WTC11 (cell line): Measurements from ENCODE around the gene FAR1. TPM values are rescaled to one million over a fixed set of nuclear protein-coding genes. Genes with fewer than 3 reads are reported as not detected.

Experiments
- ATAC-seq: fragments of 200-7000 bp; cut with Tn5 transposase; 2 replicates; pipeline ENCODE4 v1.10.0; 2021; ENCODE audit warnings: mild to moderate bottlenecking, moderate library complexity
- CTCF ChIA-PET: fragments of 300-600 bp; sonication (Branson Sonifier 250); formaldehyde crosslinking; loops from one replicate; lab custom pipeline; 2021; ENCODE audit warnings: antibody characterized with exemption; lab: Charles Lee
- POLR2A ChIA-PET: fragments of 350-600 bp; sonication (Branson Sonifier 250); formaldehyde crosslinking; loops from one replicate; lab custom pipeline; 2021; ENCODE audit warnings: antibody characterized with exemption; lab: Charles Lee
- DNase-seq: peaks from one replicate; pipeline ENCODE4 v3.0.0; 2021; ENCODE audit warnings: low spot score
- H3K27ac Mint-ChIP-seq: 2 replicates; pipeline ENCODE4 v1.8.0; 2021; ENCODE audit warnings: mixed read lengths
- H3K27me3 Mint-ChIP-seq: 2 replicates; pipeline ENCODE4 v1.8.0; 2021; ENCODE audit warnings: low read depth, mild to moderate bottlenecking, moderate library complexity, mixed read lengths
- H3K36me3 Mint-ChIP-seq: 2 replicates; pipeline ENCODE4 v1.8.0; 2021; ENCODE audit warnings: mixed read lengths
- H3K4me1 Mint-ChIP-seq: 2 replicates; pipeline ENCODE4 v1.8.0; 2022; ENCODE audit warnings: mixed read lengths
- H3K4me3 Mint-ChIP-seq: 2 replicates; pipeline ENCODE4 v1.8.0; 2021; ENCODE audit warnings: mild to moderate bottlenecking, moderate library complexity, mixed read lengths
- H3K9me3 Mint-ChIP-seq: 2 replicates; pipeline ENCODE4 v1.8.0; 2021; ENCODE audit warnings: mixed read lengths
- ATF2 ChIP-seq: sonication (generic); formaldehyde crosslinking; IDR thresholded peaks from 2 replicates; pipeline ENCODE4 v1.8.1; 2022; ENCODE audit warnings: low read depth, missing genetic modification reagents, borderline replicate concordance
- ATF3 ChIP-seq: sonication (generic); formaldehyde crosslinking; conservative IDR thresholded peaks from 2 replicates; pipeline ENCODE4 v1.8.1; 2022; ENCODE audit warnings: mild to moderate bottlenecking, missing genetic modification reagents
- CREB1 ChIP-seq: sonication (generic); formaldehyde crosslinking; IDR thresholded peaks from 2 replicates; pipeline ENCODE4 v1.8.0; 2023; ENCODE audit warnings: mild to moderate bottlenecking, missing genetic modification reagents
- ELF4 ChIP-seq: sonication (generic); formaldehyde crosslinking; IDR thresholded peaks from 2 replicates; pipeline ENCODE4 v1.8.1; 2022; ENCODE audit warnings: low read depth, mild to moderate bottlenecking, moderate library complexity, missing genetic modification reagents
- FOXJ3 ChIP-seq: sonication (generic); formaldehyde crosslinking; IDR thresholded peaks from 2 replicates; pipeline ENCODE4 v1.9.0; 2021; ENCODE audit warnings: missing genetic modification reagents, mild to moderate bottlenecking, borderline replicate concordance
- GTF2I ChIP-seq: fragments of 250-450 bp; sonication (Bioruptor Pico); conservative IDR thresholded peaks from 2 replicates; pipeline ENCODE4 v1.4.0; 2021; ENCODE audit warnings: mild to moderate bottlenecking
- HMGA2 ChIP-seq: fragments of 250-450 bp; sonication (Bioruptor Pico); IDR thresholded peaks from 2 replicates; pipeline ENCODE4 v1.4.0; 2021; ENCODE audit warnings: mild to moderate bottlenecking, moderate library complexity
- JAZF1 ChIP-seq: fragments of 250-450 bp; sonication (Bioruptor Pico); IDR thresholded peaks from 2 replicates; pipeline ENCODE4 v1.9.0; 2021; ENCODE audit warnings: moderate library complexity, mild to moderate bottlenecking, inconsistent platforms
- JUN ChIP-seq: sonication (generic); formaldehyde crosslinking; IDR thresholded peaks from 2 replicates; pipeline ENCODE4 v1.8.0; 2023; ENCODE audit warnings: mild to moderate bottlenecking, missing genetic modification reagents
- KAT7 ChIP-seq: sonication (generic); formaldehyde crosslinking; IDR thresholded peaks from 2 replicates; pipeline ENCODE4 v1.8.1; 2023; ENCODE audit warnings: missing genetic modification reagents, mild to moderate bottlenecking, borderline replicate concordance
- MLX ChIP-seq: sonication (generic); formaldehyde crosslinking; IDR thresholded peaks from 2 replicates; pipeline ENCODE4 v1.8.1; 2023; ENCODE audit warnings: mild to moderate bottlenecking, missing genetic modification reagents, moderate library complexity
- PRDM15 ChIP-seq: sonication (generic); formaldehyde crosslinking; IDR thresholded peaks from 2 replicates; pipeline ENCODE4 v1.8.0; 2022; ENCODE audit warnings: missing genetic modification reagents
- SMAD4 ChIP-seq: sonication (generic); formaldehyde crosslinking; IDR thresholded peaks from 2 replicates; pipeline ENCODE4 v1.8.0; 2022; ENCODE audit warnings: mild to moderate bottlenecking, missing genetic modification reagents
- ZNF121 ChIP-seq: sonication (generic); formaldehyde crosslinking; IDR thresholded peaks from 2 replicates; pipeline ENCODE4 v1.8.0; 2023; ENCODE audit warnings: missing genetic modification reagents
- ZNF138 ChIP-seq: sonication (generic); formaldehyde crosslinking; conservative IDR thresholded peaks from 2 replicates; pipeline ENCODE4 v1.8.1; 2022; ENCODE audit warnings: mild to moderate bottlenecking, moderate library complexity, missing genetic modification reagents
- ZNF396 ChIP-seq: fragments of 250-450 bp; sonication (Bioruptor Pico); IDR thresholded peaks from 2 replicates; pipeline ENCODE4 v1.8.0; 2021; ENCODE audit warnings: mild to moderate bottlenecking, moderate library complexity, borderline replicate concordance
- total RNA-seq: library from RNA; stranded (reverse); gene quantifications from 3 replicates; pipeline ENCODE4 v1.2.3, GENCODE V29; 2021
- TF ChIP-seq, protein P1 (sequence below): sonication (generic); formaldehyde crosslinking; IDR thresholded peaks from 2 replicates; pipeline ENCODE4 v1.8.0; 2022; ENCODE audit warnings: mild to moderate bottlenecking, missing genetic modification reagents
- TF ChIP-seq, protein P2 (sequence below): fragments of 250-450 bp; sonication (Bioruptor Pico); IDR thresholded peaks from 2 replicates; pipeline ENCODE4 v1.9.0; 2021; ENCODE audit warnings: mild to moderate bottlenecking, borderline replicate concordance
- TF ChIP-seq, protein P3 (sequence below): sonication (generic); formaldehyde crosslinking; IDR thresholded peaks from 2 replicates; pipeline ENCODE4 v1.8.1; 2022; ENCODE audit warnings: mild to moderate bottlenecking, moderate library complexity, missing genetic modification reagents
- TF ChIP-seq, protein P4 (sequence below): sonication (generic); formaldehyde crosslinking; IDR thresholded peaks from 2 replicates; pipeline ENCODE4 v1.8.1; 2023; ENCODE audit warnings: mild to moderate bottlenecking, missing genetic modification reagents
- TF ChIP-seq, protein P5 (sequence below): fragments of 250-450 bp; sonication (Bioruptor Pico); IDR thresholded peaks from 2 replicates; pipeline ENCODE4 v1.9.0; 2021; ENCODE audit warnings: mild to moderate bottlenecking

FAR1 gene
- total RNA-seq, 1 experiment from 2014 or later = 63.9 TPM

DNA sequence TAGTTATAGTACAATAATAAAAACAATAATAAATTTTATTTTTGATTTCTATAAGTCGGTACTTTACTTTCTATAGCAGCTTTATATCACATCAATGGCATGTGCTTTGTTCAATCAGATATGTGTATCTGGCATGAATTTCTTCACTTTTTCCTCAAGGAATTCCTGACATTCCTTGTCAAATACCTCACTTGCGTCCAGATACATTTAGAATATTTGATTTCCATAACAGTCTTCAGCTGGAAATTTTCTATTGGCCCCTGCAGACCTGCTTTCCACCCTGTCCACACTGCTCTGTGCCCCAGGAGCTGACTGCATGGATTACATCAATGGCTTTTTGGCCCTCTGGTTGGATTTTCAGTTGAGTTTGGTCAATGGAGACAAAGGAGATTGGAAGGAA, 93.2 kb downstream of the FAR1 start:
- ChIA-PET CTCF (interaction anchor here (0.7 to 1.9 kb wide), 2 partner anchors 10 to 14 kb away, joined by 5 read pairs; no protein-coding TSS in a partner anchor), POLR2A (no interaction called here)
- ATAC-seq (no peak), DNase-seq (no peak)
- Mint-ChIP-seq H3K27ac (no peak overlapping the region), H3K4me1 (peaks cover 6% of the 10 kb centered on the region), H3K4me3 (no peak overlapping the region), H3K9me3 (no peaks in the 10 kb centered on the region), H3K36me3 (no peaks in the 10 kb centered on the region), H3K27me3 (no peaks in the 10 kb centered on the region)
- no peak for TF ChIP-seq PRDM15
- TF ChIP-seq ATF2 = no peak
- no peak for TF ChIP-seq ZNF138 (CRISPR knock-in tag)
- TF ChIP-seq ATF3 (CRISPR knock-in tag) = no peak
- TF ChIP-seq, protein P1, sequence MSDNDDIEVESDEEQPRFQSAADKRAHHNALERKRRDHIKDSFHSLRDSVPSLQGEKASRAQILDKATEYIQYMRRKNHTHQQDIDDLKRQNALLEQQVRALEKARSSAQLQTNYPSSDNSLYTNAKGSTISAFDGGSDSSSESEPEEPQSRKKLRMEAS (CRISPR knock-in tag) = no peak
- no peak for TF ChIP-seq HMGA2 (CRISPR knock-in tag)
- TF ChIP-seq MLX (CRISPR knock-in tag) = no peak
- TF ChIP-seq CREB1 (CRISPR knock-in tag) = no peak
- TF ChIP-seq ZNF121 = no peak
- TF ChIP-seq JUN (CRISPR knock-in tag) = no peak
- no peak for TF ChIP-seq KAT7 (CRISPR knock-in tag)

GRCh38 chr11:13762718-13763117, 94.2 kb downstream of the FAR1 start:
- Mint-ChIP-seq H3K36me3 (no peaks in the 10 kb centered on the region), H3K27ac (no peak overlapping the region), H3K4me1 (peaks cover 6% of the 10 kb centered on the region), H3K4me3 (no peak overlapping the region), H3K27me3 (no peaks in the 10 kb centered on the region), H3K9me3 (no peaks in the 10 kb centered on the region)
- DNase-seq (no peak), ATAC-seq (no peak)
- ChIA-PET CTCF (interaction anchor here (1.3 kb wide), 1 partner anchor 10 kb away, joined by 4 read pairs; no protein-coding TSS in a partner anchor), POLR2A (no interaction called here)
- TF ChIP-seq, protein P2, sequence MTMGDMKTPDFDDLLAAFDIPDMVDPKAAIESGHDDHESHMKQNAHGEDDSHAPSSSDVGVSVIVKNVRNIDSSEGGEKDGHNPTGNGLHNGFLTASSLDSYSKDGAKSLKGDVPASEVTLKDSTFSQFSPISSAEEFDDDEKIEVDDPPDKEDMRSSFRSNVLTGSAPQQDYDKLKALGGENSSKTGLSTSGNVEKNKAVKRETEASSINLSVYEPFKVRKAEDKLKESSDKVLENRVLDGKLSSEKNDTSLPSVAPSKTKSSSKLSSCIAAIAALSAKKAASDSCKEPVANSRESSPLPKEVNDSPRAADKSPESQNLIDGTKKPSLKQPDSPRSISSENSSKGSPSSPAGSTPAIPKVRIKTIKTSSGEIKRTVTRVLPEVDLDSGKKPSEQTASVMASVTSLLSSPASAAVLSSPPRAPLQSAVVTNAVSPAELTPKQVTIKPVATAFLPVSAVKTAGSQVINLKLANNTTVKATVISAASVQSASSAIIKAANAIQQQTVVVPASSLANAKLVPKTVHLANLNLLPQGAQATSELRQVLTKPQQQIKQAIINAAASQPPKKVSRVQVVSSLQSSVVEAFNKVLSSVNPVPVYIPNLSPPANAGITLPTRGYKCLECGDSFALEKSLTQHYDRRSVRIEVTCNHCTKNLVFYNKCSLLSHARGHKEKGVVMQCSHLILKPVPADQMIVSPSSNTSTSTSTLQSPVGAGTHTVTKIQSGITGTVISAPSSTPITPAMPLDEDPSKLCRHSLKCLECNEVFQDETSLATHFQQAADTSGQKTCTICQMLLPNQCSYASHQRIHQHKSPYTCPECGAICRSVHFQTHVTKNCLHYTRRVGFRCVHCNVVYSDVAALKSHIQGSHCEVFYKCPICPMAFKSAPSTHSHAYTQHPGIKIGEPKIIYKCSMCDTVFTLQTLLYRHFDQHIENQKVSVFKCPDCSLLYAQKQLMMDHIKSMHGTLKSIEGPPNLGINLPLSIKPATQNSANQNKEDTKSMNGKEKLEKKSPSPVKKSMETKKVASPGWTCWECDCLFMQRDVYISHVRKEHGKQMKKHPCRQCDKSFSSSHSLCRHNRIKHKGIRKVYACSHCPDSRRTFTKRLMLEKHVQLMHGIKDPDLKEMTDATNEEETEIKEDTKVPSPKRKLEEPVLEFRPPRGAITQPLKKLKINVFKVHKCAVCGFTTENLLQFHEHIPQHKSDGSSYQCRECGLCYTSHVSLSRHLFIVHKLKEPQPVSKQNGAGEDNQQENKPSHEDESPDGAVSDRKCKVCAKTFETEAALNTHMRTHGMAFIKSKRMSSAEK (CRISPR knock-in tag) = no peak
- no peak for TF ChIP-seq SMAD4 (CRISPR knock-in tag)
- TF ChIP-seq ELF4 (CRISPR knock-in tag) = no peak
- TF ChIP-seq, protein P3, sequence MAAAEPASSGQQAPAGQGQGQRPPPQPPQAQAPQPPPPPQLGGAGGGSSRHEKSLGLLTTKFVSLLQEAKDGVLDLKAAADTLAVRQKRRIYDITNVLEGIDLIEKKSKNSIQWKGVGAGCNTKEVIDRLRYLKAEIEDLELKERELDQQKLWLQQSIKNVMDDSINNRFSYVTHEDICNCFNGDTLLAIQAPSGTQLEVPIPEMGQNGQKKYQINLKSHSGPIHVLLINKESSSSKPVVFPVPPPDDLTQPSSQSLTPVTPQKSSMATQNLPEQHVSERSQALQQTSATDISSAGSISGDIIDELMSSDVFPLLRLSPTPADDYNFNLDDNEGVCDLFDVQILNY = no peak
- no peak for TF ChIP-seq JAZF1 (CRISPR knock-in tag)
- no peak for TF ChIP-seq GTF2I (CRISPR knock-in tag)
- TF ChIP-seq, protein P4, sequence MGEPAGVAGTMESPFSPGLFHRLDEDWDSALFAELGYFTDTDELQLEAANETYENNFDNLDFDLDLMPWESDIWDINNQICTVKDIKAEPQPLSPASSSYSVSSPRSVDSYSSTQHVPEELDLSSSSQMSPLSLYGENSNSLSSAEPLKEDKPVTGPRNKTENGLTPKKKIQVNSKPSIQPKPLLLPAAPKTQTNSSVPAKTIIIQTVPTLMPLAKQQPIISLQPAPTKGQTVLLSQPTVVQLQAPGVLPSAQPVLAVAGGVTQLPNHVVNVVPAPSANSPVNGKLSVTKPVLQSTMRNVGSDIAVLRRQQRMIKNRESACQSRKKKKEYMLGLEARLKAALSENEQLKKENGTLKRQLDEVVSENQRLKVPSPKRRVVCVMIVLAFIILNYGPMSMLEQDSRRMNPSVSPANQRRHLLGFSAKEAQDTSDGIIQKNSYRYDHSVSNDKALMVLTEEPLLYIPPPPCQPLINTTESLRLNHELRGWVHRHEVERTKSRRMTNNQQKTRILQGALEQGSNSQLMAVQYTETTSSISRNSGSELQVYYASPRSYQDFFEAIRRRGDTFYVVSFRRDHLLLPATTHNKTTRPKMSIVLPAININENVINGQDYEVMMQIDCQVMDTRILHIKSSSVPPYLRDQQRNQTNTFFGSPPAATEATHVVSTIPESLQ = no peak
- TF ChIP-seq, protein P5, sequence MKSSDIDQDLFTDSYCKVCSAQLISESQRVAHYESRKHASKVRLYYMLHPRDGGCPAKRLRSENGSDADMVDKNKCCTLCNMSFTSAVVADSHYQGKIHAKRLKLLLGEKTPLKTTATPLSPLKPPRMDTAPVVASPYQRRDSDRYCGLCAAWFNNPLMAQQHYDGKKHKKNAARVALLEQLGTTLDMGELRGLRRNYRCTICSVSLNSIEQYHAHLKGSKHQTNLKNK (CRISPR knock-in tag) = no peak
- TF ChIP-seq JUN (CRISPR knock-in tag) = no peak
- TF ChIP-seq FOXJ3 (CRISPR knock-in tag) = no peak
- no peak for TF ChIP-seq ZNF396 (CRISPR knock-in tag)
